Ecto neural progenitor cell (in vitro differentiated cells): ENCODE results near the gene DOCK4.
A peak's percentile ranks its signal among the peaks of the same experiment; 100 is the strongest.

Experiments used
- DNase-seq: peaks from one replicate; pipeline ENCODE4 v3.0.0-alpha.2; 2018; ENCODE audit warnings: low spot score

DOCK4 gene

GRCh38 chr7:111853201-111853990 lies 352.8 kb downstream of the DOCK4 start:
- peak; percentile 47 for DNase-seq

GRCh38 chr7:111852081-111852480 lies 354.1 kb downstream of the DOCK4 start:
- DNase-seq, result no peak

DNA sequence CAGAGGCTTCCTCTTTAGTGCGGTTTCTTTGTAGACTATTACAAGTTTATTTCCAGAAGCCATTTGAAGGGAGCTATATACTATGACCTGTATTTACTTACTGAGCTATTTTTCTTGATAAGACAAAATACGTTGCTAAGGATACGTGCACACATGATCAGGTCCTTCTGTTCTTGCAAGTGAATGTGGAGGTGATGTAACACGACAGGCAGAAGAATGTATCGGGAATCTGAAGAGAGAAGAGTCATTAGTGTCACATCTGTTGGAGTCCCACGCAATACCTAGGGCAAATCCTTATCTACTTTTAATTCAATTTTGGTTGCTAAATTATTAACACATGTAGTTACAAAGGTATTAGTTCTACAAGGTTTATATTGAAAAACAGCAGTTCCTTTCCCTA lies 359.3 kb downstream of the DOCK4 start:
- no peak for DNase-seq

GRCh38 chr7:111845853-111846252 lies 360.3 kb downstream of the DOCK4 start:
- no peak for DNase-seq

GRCh38 chr7:111844904-111845671 lies 361.1 kb downstream of the DOCK4 start:
- DNase-seq, result no peak

- no peak for DNase-seq
These were observed 363.7 kb downstream of the DOCK4 start for GRCh38 chr7:111842491-111842890.

GRCh38 chr7:111841596-111842205 lies 364.5 kb downstream of the DOCK4 start:
- no peak for DNase-seq

DNA sequence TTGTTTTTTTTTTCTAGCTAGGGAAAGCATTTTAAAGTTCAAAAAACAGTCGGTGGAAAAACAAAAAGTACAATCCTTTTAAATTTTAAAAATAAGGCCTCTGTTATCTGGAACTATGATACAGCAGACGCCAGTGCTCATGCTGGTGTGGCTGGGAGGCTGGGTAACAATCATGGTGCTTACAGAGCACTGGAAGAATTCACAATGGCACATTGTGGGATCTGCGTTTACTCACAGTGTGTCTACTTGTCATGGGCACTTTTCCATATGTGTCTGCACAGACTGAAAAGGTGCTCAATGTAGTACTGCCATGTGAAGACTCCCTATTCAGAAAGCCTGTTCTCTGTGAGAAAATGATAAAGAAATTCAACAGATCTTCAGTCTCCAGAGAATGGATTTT lies 365.7 kb downstream of the DOCK4 start:
- no peak for DNase-seq

DNA sequence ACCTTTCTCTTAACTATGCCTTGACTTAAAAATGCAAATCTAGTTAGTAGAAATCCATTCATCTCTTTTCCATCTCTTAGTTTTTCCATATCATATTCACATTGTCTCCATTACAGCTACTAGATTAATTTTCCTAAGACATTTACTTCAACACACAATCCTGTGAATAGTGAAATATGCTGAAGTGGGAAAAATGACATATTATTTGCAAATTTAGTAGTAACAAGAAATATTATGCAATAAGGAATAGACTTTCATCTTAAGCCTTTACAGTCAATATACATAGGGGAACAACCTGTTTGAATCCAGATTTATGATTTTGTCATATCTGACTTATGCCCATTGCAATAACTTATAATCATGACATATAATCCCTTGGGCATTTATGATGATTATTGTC lies 366.9 kb downstream of the DOCK4 start:
- no peak for DNase-seq

GRCh38 chr7:111836592-111836991 lies 369.6 kb downstream of the DOCK4 start:
- DNase-seq, result no peak

DNA sequence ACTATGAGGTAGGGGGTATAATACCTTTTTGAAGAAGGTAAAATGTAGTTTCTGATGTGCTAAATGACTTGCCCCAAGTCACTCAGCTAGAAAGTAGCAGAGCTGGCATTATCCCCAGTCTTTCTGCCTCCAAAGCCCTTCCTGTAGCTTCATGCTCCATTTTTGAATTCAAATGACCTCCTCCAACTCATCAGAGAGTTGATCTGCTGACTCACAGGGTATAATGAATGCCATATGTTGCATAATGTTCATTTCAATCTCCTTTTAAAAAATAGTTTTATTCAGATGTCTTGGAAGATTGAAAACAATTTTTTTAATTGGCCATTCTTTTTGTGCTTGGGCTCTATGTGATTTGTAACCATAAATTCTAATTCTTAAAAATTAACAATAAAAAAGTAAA lies 371.1 kb downstream of the DOCK4 start:
- DNase-seq, result no peak

DNA sequence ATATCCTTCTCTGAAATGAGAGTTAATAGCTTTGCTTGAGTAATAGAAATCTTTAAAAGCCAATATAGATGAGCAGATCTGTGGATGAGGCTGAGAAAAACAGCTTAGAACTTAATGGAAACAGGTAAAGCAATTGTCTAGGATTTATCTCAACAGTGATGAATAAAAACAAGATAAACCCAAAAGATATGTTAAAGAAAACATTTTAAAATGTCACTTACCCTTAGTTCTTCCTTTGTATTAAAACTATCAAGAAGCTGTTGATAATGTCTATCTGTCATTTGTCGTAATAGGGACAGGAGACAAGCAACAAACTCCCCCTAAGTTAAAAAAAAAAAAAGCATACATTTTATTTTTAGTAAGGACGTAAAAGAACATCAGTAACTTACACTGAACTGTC lies 371.8 kb downstream of the DOCK4 start:
- no peak for DNase-seq

DNA sequence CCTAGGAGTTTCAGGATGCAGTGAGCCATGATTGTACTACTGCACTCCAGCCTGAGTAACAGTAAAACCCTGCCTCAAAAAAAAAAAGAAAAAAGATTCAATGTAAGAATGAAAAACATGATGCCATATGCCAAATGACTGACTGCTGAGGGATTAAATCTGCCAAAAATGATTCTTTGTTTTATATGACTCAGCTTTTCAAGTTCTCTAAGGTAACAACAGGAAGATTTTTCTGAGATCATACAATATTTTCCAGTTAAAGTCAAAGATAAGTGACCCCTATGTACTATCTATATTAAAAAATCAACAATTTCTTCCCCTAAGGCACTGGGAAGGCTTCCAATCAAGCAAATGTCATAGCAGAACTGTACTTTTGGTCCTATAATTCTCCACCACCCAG lies 372.7 kb downstream of the DOCK4 start:
- DNase-seq, result no peak

DNA sequence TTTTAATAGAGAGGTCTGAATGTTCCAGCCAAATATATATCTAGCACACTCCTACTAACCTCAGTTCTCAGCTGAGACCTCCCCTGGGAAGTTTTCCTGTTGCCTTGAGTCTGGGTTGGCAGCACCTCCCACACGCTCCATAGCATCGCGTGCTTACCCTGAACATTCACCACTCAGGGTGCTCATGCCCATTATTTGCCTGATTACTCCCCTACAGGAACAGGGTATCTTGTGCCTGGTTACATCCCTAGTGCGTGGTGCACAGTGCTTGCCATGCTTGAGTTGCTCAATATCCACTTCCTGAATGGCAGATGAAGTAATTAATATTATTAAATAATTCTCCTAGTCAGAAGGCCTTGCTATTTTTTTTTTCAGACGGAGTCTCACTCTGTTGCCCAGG lies 374.0 kb downstream of the DOCK4 start:
- DNase-seq, result no peak

DNA sequence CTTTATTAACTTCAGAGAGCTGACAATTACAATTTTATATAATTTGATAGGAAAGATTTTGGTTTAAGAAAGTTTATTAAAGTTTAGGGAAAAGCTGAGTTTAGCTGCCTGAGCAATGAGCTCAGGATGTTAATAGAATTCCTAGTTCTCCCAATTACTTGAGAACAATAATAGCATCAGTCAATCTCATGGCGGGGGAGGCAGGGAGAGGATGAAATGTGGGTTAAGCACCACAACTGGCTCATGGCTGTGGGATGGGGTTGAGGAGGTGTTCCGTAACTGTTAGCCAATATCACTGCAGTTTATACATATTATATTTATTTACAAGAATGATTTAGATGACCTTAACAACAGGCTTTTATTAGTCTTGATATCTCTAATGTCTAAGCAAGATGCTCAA lies 377.0 kb downstream of the DOCK4 start:
- no peak for DNase-seq

- DNase-seq, result no peak
These were observed 378.2 kb downstream of the DOCK4 start for GRCh38 chr7:111827863-111828504.

DNA sequence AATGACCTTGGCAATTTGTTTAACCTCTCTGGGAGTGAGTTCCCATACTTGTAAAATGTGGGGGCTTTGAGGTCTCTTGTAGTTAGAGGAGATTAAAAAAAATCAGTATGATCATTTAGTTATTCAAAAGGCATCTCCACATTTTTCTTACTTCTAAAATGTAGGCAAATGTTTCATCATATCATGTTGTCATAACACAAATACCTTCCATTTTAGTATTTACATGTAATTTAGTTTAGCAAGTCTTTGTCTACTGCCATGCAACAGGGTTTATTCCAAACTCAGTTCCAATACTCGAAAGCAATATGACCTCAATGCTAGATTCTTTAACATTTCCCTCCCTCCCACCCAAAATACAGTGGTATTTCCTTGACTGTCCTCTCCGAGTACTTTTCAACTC lies 381.2 kb downstream of the DOCK4 start:
- DNase-seq, result no peak

- no peak for DNase-seq
These were observed 382.4 kb downstream of the DOCK4 start for GRCh38 chr7:111823826-111824225.

GRCh38 chr7:111821046-111821445 lies 385.2 kb downstream of the DOCK4 start:
- DNase-seq, result no peak

- DNase-seq, result no peak
These were observed 385.6 kb downstream of the DOCK4 start for GRCh38 chr7:111820621-111821020.

DNA sequence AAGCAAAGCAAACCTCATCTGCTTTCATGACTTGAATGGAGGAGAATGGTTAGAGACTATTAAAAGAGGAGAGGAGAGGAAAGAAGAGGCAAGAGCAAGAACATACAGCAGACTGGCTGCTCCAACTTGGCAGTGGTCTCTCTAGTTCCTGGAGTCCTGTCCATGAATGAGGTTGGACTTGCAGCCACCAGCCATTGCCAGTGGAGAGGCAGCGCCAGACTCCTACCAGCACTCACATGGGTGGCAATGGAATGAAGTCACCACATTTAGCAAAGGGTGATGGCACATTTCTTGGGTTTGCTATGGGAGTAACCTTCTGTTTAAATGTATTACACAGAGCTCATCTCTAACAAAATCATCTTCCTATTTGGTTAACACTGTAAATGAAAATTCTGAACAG lies 386.1 kb downstream of the DOCK4 start:
- DNase-seq, result no peak

- DNase-seq, result no peak
These were observed 390.8 kb downstream of the DOCK4 start for GRCh38 chr7:111815354-111815753.

GRCh38 chr7:111813306-111813705 lies 392.9 kb downstream of the DOCK4 start:
- DNase-seq, result no peak
